ENCODE measurements around the gene CLCNKA. TPM values are rescaled to one million over a fixed set of nuclear protein-coding genes. Genes with fewer than 3 reads are reported as not detected.

Gene CLCNKA
- polyA plus RNA-seq, 1 donor (not counting 4 experiments of a cell fraction or from before 2014, with no cell fraction given): not detected

DNA sequence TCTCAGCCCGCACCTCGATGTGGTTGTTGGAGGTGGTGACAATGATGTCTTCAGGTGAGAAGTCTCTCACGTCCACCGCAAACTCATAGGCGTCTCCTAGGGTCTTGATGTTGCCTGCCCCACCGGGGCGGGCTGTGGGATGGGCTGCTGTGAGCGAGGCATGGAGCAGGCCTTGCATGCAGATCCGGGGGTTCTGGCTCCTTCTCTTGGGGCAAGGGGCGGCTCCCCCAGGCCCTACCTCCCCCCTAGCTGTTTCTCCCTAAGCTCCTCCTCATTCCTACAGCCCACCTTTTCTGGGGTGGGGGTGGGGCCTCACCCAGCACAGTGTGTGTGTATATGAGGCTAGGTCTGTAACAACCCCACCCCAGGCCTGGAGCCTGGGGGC lies 4.8 kb upstream of the CLCNKA start:
- Histone ChIP-seq H3K4me1 (ENCODE audit: control insufficient read depth, extremely low read depth, insufficient read depth, low read length) (peaks cover 4% of the 10 kb centered on the region), H2AFZ (ENCODE audit: control insufficient read depth, low read length) (no peak overlapping the region), H3K4me3 (ENCODE audit: control insufficient read depth in 2 of 3, extremely low read depth in 1 of 3, insufficient read depth in 2 of 3, low read depth in 1 of 3, low read length in 3 of 3) (no peak overlapping the region), H3K27ac (ENCODE audit: control insufficient read depth, insufficient read depth, low read length) (no peak overlapping the region), H4K20me1 (ENCODE audit: control insufficient read depth, extremely low read depth, insufficient read depth, low read length) (peaks cover 5% of the 10 kb centered on the region), H3K79me2 (ENCODE audit: control insufficient read depth, insufficient read depth, low read length) (no peaks in the 10 kb centered on the region), H3K27me3 (ENCODE audit: control insufficient read depth, extremely low read depth, insufficient read depth, low read length) (no peaks in the 10 kb centered on the region), H3K4me2 (ENCODE audit: control insufficient read depth, extremely low read depth, insufficient read depth, low read depth, low read length) (no peak overlapping the region), H3K9me1 (ENCODE audit: control insufficient read depth, extremely low read depth, insufficient read depth, low read length) (no peaks in the 10 kb centered on the region), H3K9ac (ENCODE audit: control insufficient read depth, extremely low read depth, insufficient read depth, low read length) (no peak overlapping the region), H3K36me3 (ENCODE audit: control insufficient read depth in 2 of 2, extremely low read depth in 1 of 2, insufficient read depth in 2 of 2, low read length in 2 of 2) (no peaks in the 10 kb centered on the region), H3K9me3 (ENCODE audit: control insufficient read depth, low read depth, low read length) (no peaks in the 10 kb centered on the region)
- TF ChIP-seq EZH2 (IDR thresholded peaks at IDR 0.05; ENCODE audit: low read length): no peak
- TF ChIP-seq, protein P1, sequence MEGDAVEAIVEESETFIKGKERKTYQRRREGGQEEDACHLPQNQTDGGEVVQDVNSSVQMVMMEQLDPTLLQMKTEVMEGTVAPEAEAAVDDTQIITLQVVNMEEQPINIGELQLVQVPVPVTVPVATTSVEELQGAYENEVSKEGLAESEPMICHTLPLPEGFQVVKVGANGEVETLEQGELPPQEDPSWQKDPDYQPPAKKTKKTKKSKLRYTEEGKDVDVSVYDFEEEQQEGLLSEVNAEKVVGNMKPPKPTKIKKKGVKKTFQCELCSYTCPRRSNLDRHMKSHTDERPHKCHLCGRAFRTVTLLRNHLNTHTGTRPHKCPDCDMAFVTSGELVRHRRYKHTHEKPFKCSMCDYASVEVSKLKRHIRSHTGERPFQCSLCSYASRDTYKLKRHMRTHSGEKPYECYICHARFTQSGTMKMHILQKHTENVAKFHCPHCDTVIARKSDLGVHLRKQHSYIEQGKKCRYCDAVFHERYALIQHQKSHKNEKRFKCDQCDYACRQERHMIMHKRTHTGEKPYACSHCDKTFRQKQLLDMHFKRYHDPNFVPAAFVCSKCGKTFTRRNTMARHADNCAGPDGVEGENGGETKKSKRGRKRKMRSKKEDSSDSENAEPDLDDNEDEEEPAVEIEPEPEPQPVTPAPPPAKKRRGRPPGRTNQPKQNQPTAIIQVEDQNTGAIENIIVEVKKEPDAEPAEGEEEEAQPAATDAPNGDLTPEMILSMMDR (optimal IDR thresholded peaks at IDR 0.05 in 1 of 3, IDR thresholded peaks at IDR 0.05 in 1 of 3, conservative IDR thresholded peaks at IDR 0.05 in 1 of 3; ENCODE audit: extremely low read depth in 1 of 3, insufficient read depth in 2 of 3, low read length in 3 of 3): no peak
- dilution Hi-C loops (cut with MboI; ENCODE audit: extremely low pct_ligation_motif_present, low sequenced_read_pairs): no loop called here
- no peak for FAIRE-seq
- DNase-seq (ENCODE audit: low read depth, low spot score): no peak

DNA sequence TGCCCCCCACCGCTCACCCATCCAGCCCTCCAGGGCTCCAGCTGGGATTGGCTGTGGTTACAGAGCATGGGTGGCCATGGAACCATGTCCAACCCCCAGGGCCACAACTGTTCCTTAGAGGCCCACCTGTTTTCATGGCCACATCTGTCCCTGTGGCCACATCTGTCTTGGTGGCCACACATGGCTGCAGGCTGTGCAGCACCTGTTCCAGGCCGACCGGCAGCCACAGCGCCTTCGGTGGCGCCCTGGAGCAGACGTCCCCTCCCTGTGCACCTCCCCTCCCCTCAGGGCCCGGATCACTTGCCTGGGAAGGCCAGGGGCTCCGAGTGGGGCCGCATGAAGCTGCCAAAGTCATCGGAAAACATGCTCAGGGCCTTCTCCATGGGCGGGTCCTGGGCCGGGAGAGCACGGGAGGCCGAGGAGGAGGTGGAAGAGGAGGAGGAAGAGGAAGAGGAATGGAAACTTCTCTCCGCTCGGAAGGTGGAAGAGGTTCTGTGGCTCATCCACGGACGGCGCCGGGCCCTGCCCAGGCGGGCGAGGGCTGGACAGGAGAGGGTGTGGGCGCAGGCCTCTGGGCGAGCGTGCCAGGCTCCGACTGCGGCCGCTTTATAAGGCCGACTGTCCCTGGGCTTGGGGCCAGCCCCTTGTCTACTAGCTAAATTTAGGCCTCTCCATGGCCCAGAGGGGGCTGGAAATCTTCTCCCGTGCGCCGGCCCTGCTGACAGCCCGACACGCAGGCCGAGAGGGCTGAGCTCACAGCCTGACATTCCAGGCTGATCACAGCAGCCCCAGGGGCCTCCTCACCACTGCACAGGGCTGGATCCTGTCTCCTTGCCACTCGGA lies 4.2 kb upstream of the CLCNKA start, which contains the start of gene HSPB7:
Gene HSPB7, minus strand, starts transcription at position 583 of the 843 bp plus-strand sequence. Its CDS starts 80 bp downstream, at position 503.
- Histone ChIP-seq H3K9me3 (ENCODE audit: control insufficient read depth, low read depth, low read length) (no peaks in the 10 kb centered on the region), H3K36me3 (ENCODE audit: control insufficient read depth in 2 of 2, extremely low read depth in 1 of 2, insufficient read depth in 2 of 2, low read length in 2 of 2) (no peaks in the 10 kb centered on the region), H3K27ac (ENCODE audit: control insufficient read depth, insufficient read depth, low read length) (no peak within 1 kb of the TSS), H3K4me2 (ENCODE audit: control insufficient read depth, extremely low read depth, insufficient read depth, low read depth, low read length) (no peak within 1 kb of the TSS), H3K4me3 (ENCODE audit: control insufficient read depth in 2 of 3, extremely low read depth in 1 of 3, insufficient read depth in 2 of 3, low read depth in 1 of 3, low read length in 3 of 3) (no peak within 1 kb of the TSS), H3K9me1 (ENCODE audit: control insufficient read depth, extremely low read depth, insufficient read depth, low read length) (no peaks in the 10 kb centered on the region), H2AFZ (ENCODE audit: control insufficient read depth, low read length) (no peak within 1 kb of the TSS), H3K4me1 (ENCODE audit: control insufficient read depth, extremely low read depth, insufficient read depth, low read length) (peaks cover 2% of the 10 kb centered on the region), H4K20me1 (ENCODE audit: control insufficient read depth, extremely low read depth, insufficient read depth, low read length) (peaks cover 5% of the 10 kb centered on the region), H3K27me3 (ENCODE audit: control insufficient read depth, extremely low read depth, insufficient read depth, low read length) (no peaks in the 10 kb centered on the region), H3K9ac (ENCODE audit: control insufficient read depth, extremely low read depth, insufficient read depth, low read length) (no peak within 1 kb of the TSS), H3K79me2 (ENCODE audit: control insufficient read depth, insufficient read depth, low read length) (no peaks in the 10 kb centered on the region)
- dilution Hi-C loops (cut with MboI; ENCODE audit: extremely low pct_ligation_motif_present, low sequenced_read_pairs): no loop called here
- DNase-seq (ENCODE audit: low read depth, low spot score) (no peak), FAIRE-seq (no peak)
- TF ChIP-seq, protein P1 (optimal IDR thresholded peaks at IDR 0.05 in 1 of 3, IDR thresholded peaks at IDR 0.05 in 1 of 3, conservative IDR thresholded peaks at IDR 0.05 in 1 of 3; ENCODE audit: extremely low read depth in 1 of 3, insufficient read depth in 2 of 3, low read length in 3 of 3): no peak
- no peak for TF ChIP-seq EZH2 (IDR thresholded peaks at IDR 0.05; ENCODE audit: low read length)
